ENCODE results near the gene TMEM270. TPM values are rescaled to one million over a fixed set of nuclear protein-coding genes. Genes with fewer than 3 reads are reported as not detected.
A peak's percentile ranks its signal among the peaks of the same experiment; 100 is the strongest.

The TMEM270 gene
- total RNA-seq, 1 donor from 2014 or later: not detected

GRCh38 chr7:73864981-73865711 is 4.2 kb downstream of the TMEM270 start:
- no peak overlapping the region for H3K27ac Mint-ChIP-seq
- peaks cover 3% of the 10 kb centered on the region for H3K27me3 Mint-ChIP-seq
- TF ChIP-seq CTCF (IDR thresholded peaks at IDR 0.05; ENCODE audit: unreplicated experiment): no peak
- H3K36me3 Mint-ChIP-seq (ENCODE audit: insufficient read depth): no peaks in the 10 kb centered on the region
- peaks cover 3% of the 10 kb centered on the region for H3K4me1 Mint-ChIP-seq (ENCODE audit: low read depth)
- no peak for DNase-seq (ENCODE audit: low spot score, unreplicated experiment)
- no peaks in the 10 kb centered on the region for H3K9me3 Mint-ChIP-seq (ENCODE audit: low read depth)
- no peak overlapping the region for H3K4me3 Mint-ChIP-seq (ENCODE audit: low read depth)

GRCh38 chr7:73865738-73866445 is 4.9 kb downstream of the TMEM270 start:
- no peak for DNase-seq (ENCODE audit: low spot score, unreplicated experiment)
- H3K9me3 Mint-ChIP-seq (ENCODE audit: low read depth): no peaks in the 10 kb centered on the region
- no peaks in the 10 kb centered on the region for H3K36me3 Mint-ChIP-seq (ENCODE audit: insufficient read depth)
- peaks cover 6% of the 10 kb centered on the region for H3K4me1 Mint-ChIP-seq (ENCODE audit: low read depth)
- peak; percentile 60 for TF ChIP-seq CTCF (IDR thresholded peaks at IDR 0.05; ENCODE audit: unreplicated experiment)
- no peak overlapping the region for H3K27ac Mint-ChIP-seq
- no peak overlapping the region for H3K4me3 Mint-ChIP-seq (ENCODE audit: low read depth)
- peaks cover 5% of the 10 kb centered on the region for H3K27me3 Mint-ChIP-seq

- Mint-ChIP-seq H3K27me3 (peaks cover 5% of the 10 kb centered on the region), H3K9me3 (ENCODE audit: low read depth) (no peaks in the 10 kb centered on the region), H3K4me3 (ENCODE audit: low read depth) (no peak overlapping the region), H3K4me1 (ENCODE audit: low read depth) (peaks cover 6% of the 10 kb centered on the region), H3K27ac (no peak overlapping the region), H3K36me3 (ENCODE audit: insufficient read depth) (no peaks in the 10 kb centered on the region)
- TF ChIP-seq CTCF (IDR thresholded peaks at IDR 0.05; ENCODE audit: unreplicated experiment): no peak
- no peak for DNase-seq (ENCODE audit: low spot score, unreplicated experiment)
These were observed 5.4 kb downstream of the TMEM270 start for GRCh38 chr7:73866446-73866767.

- DNase-seq (ENCODE audit: low spot score, unreplicated experiment): no peak
- Mint-ChIP-seq H3K9me3 (ENCODE audit: low read depth) (no peaks in the 10 kb centered on the region), H3K4me1 (ENCODE audit: low read depth) (peaks cover 6% of the 10 kb centered on the region), H3K36me3 (ENCODE audit: insufficient read depth) (no peaks in the 10 kb centered on the region), H3K27me3 (peaks cover 5% of the 10 kb centered on the region), H3K4me3 (ENCODE audit: low read depth) (no peak overlapping the region), H3K27ac (no peak overlapping the region)
- no peak for TF ChIP-seq CTCF (IDR thresholded peaks at IDR 0.05; ENCODE audit: unreplicated experiment)
These were observed 8.2 kb downstream of the TMEM270 start for GRCh38 chr7:73869011-73869798.

- Mint-ChIP-seq H3K36me3 (ENCODE audit: insufficient read depth) (no peaks in the 10 kb centered on the region), H3K4me1 (ENCODE audit: low read depth) (peaks cover 6% of the 10 kb centered on the region), H3K27me3 (peaks cover 5% of the 10 kb centered on the region), H3K4me3 (ENCODE audit: low read depth) (no peak overlapping the region), H3K27ac (no peak overlapping the region), H3K9me3 (ENCODE audit: low read depth) (no peaks in the 10 kb centered on the region)
- no peak for DNase-seq (ENCODE audit: low spot score, unreplicated experiment)
- TF ChIP-seq CTCF (IDR thresholded peaks at IDR 0.05; ENCODE audit: unreplicated experiment): no peak
These were observed 9.1 kb downstream of the TMEM270 start for GRCh38 chr7:73870041-73870492.
